CD14-positive monocyte (primary cell): Measurements from ENCODE around the gene FOXJ1. TPM values are rescaled to one million over a fixed set of nuclear protein-coding genes. Genes with fewer than 3 reads are reported as not detected.

Experiments
- DNase-seq, 3 donors: peaks; one replicate each; pipeline ENCODE4 v3.0.0-alpha.2; 2011 to 2022
- H2AFZ ChIP-seq: 2 replicates; pipeline ENCODE4 v1.6.0; 2012; ENCODE audit warnings: mild to moderate bottlenecking, low read depth, low read length, inconsistent platforms; ENCODE audit not compliant: insufficient read depth, poor library complexity, severe bottlenecking
- H3K27ac ChIP-seq, 2 donors: 1 replicate in 1 of 2; 2 replicates in 1 of 2; pipeline ENCODE4 v1.5.1; 2012 to 2013; ENCODE audit warnings: low read length in 2 of 2, control low read depth in 1 of 2, inconsistent platforms in 1 of 2, low read depth in 1 of 2, mild to moderate bottlenecking in 1 of 2
- H3K27me3 ChIP-seq, 2 donors: one replicate each; pipeline versions ENCODE4 v1.6.0 to v1.6.1; 2011 to 2013; ENCODE audit warnings: low read length in 2 of 2; ENCODE audit not compliant: control insufficient read depth in 2 of 2, insufficient read depth in 2 of 2
- H3K36me3 ChIP-seq, 2 donors: replicated peaks in 1 of 2; 1 replicate in 1 of 2; 2 replicates in 1 of 2; pipeline versions ENCODE4 v1.5.1 to v1.6.1; 2012 to 2013; ENCODE audit warnings: low read length in 2 of 2, control low read depth in 1 of 2, inconsistent platforms in 1 of 2, mild to moderate bottlenecking in 1 of 2; ENCODE audit not compliant: insufficient read depth in 2 of 2, control insufficient read depth in 1 of 2
- H3K4me1 ChIP-seq, 2 donors: 1 replicate in 1 of 2; 2 replicates in 1 of 2; pipeline versions ENCODE4 v1.5.1 to v1.6.1; 2012 to 2013; ENCODE audit warnings: low read length in 2 of 2, control low read depth in 1 of 2, inconsistent platforms in 1 of 2, mild to moderate bottlenecking in 1 of 2, moderate library complexity in 1 of 2; ENCODE audit not compliant: insufficient read depth in 2 of 2, control insufficient read depth in 1 of 2
- H3K4me2 ChIP-seq: replicated peaks from 2 replicates; pipeline ENCODE3; 2012; ENCODE audit warnings: low read length, moderate library complexity, mild to moderate bottlenecking; ENCODE audit not compliant: poor library complexity, severe bottlenecking; ENCODE audit errors: extremely low read depth
- H3K4me3 ChIP-seq, 3 experiments: fragments of 200-600 bp in 1 of 3; sonication (generic) in 1 of 3; replicated peaks in 1 of 3; 1 replicate in 2 of 3; 2 replicates in 1 of 3; pipeline ENCODE4 v1.5.1; 2011 to 2013; ENCODE audit warnings: low read length in 3 of 3, mild to moderate bottlenecking in 3 of 3, control low read depth in 2 of 3, low read depth in 2 of 3, inconsistent platforms in 1 of 3, moderate library complexity in 1 of 3
- H3K79me2 ChIP-seq: 2 replicates; pipeline ENCODE4 v1.6.0; 2012; ENCODE audit warnings: mild to moderate bottlenecking, control low read depth, inconsistent platforms, low read length, moderate library complexity; ENCODE audit not compliant: insufficient read depth
- H3K9ac ChIP-seq: 2 replicates; pipeline ENCODE4 v1.6.0; 2017; ENCODE audit warnings: low read length, mild to moderate bottlenecking; ENCODE audit not compliant: insufficient read depth, poor library complexity, severe bottlenecking
- H3K9me3 ChIP-seq, 2 donors: replicated peaks in 1 of 2; 1 replicate in 1 of 2; 2 replicates in 1 of 2; pipeline versions ENCODE4 v1.5.1 to v1.6.1; 2012 to 2013; ENCODE audit warnings: low read length in 2 of 2, control low read depth in 1 of 2; ENCODE audit not compliant: control insufficient read depth in 1 of 2, insufficient read depth in 1 of 2
- H4K20me1 ChIP-seq: 2 replicates; pipeline ENCODE4 v1.6.0; 2012; ENCODE audit warnings: mild to moderate bottlenecking, low read length, control low read depth, moderate library complexity; ENCODE audit not compliant: insufficient read depth
- H3K27ac Mint-ChIP-seq, 7 donors: one replicate each; pipeline ENCODE4 v1.8.0; 2020; ENCODE audit warnings: mild to moderate bottlenecking in 7 of 7, mixed read lengths in 7 of 7, moderate library complexity in 6 of 7, inconsistent platforms in 2 of 7
- H3K27me3 Mint-ChIP-seq, 3 donors: one replicate each; pipeline ENCODE4 v1.8.0; 2021 to 2022; ENCODE audit warnings: low read depth in 3 of 3, mild to moderate bottlenecking in 3 of 3, mixed read lengths in 3 of 3, moderate library complexity in 3 of 3, inconsistent platforms in 1 of 3
- H3K36me3 Mint-ChIP-seq, 2 donors: one replicate each; pipeline ENCODE4 v1.8.0; 2020; ENCODE audit warnings: mixed read lengths in 2 of 2, inconsistent platforms in 1 of 2, mild to moderate bottlenecking in 1 of 2
- H3K4me1 Mint-ChIP-seq: one replicate; pipeline ENCODE4 v1.8.0; 2020; ENCODE audit warnings: mild to moderate bottlenecking, mixed read lengths
- H3K4me3 Mint-ChIP-seq, 2 donors: one replicate each; pipeline ENCODE4 v1.8.0; 2020; ENCODE audit warnings: mild to moderate bottlenecking in 2 of 2, mixed read lengths in 2 of 2, moderate library complexity in 1 of 2
- H3K9me3 Mint-ChIP-seq, 7 donors: one replicate each; pipeline ENCODE4 v1.8.0; 2020 to 2022; ENCODE audit warnings: mixed read lengths in 7 of 7, mild to moderate bottlenecking in 6 of 7, moderate library complexity in 6 of 7, inconsistent platforms in 2 of 7
- WGBS: methylation state at CpG from one replicate; pipeline ENCODE4 v1.1.5; 2013; ENCODE audit warnings: missing lambda C conversion rate; ENCODE audit not compliant: insufficient coverage; 5-methylcytosine and 5-hydroxymethylcytosine counted together
- intact Hi-C, 2 donors: fragments of 100-400 bp; cut with micrococcal nuclease; formaldehyde crosslinking; loops; one replicate each; pipeline versions ENCODE4 v1.15.0 to v1.15.1; 2023
- polyA plus RNA-seq, 3 donors: library from polyadenylated mRNA; depleted of rRNA in 1 of 3; unstranded in 2 of 3; stranded (reverse) in 1 of 3; fragments of 300-500 nt in 2 of 3; fragments of >200 nt in 1 of 3; fragmentation: Illumina TruSeq in 2 of 3; gene quantifications; 1 replicate in 2 of 3; 2 replicates in 1 of 3; pipeline ENCODE4 v1.2.3, GENCODE V29; 2012 to 2021
- TF ChIP-seq, protein P1 (sequence below): fragments of 200-600 bp; IDR thresholded peaks from one replicate; pipeline ENCODE4 v1.8.0; 2022; ENCODE audit warnings: antibody characterized with exemption, mild to moderate bottlenecking

The FOXJ1 gene
- polyA plus RNA-seq, 3 donors, result not detected

DNA sequence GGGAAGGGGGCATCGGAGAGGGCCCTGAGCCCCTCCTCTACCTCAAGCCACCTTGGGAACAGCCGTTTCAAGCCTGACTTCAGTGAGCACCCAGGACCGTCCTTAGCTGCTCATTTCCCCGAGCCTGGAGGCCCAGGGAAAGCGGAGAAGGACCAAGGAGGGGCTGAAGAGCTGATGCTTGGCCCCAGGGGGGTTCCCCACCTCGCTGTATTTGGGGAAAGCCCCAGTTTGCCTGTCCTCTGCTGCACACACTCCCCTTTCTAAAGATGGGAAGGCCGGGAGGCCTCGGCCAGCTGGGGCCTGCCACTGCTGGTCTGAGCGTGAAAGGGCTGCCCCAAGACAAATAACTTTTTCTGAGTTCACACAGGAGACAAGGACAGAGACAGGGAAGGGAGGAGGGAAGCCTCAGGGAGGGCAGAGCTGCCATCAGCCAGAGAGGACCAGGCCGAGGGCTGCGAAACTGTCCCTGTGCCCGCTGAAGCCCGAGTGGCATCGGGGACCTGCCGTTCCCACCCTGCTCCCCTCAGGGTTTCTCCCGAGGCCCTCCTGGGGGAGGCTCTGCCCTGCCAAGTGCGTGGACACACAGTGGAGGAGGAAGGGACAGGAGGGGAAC, 50.4 kb downstream of the FOXJ1 start:
- Mint-ChIP-seq H3K27me3 (peaks cover 0 to 2% (median 1%) of the 10 kb centered on the region in 3 donors), H3K9me3 (no peaks in the 10 kb centered on the region), H3K27ac (peak overlapping the region in 1 of 7 donors; percentile 54), H3K36me3 (peaks cover 82 to 99% of the 10 kb centered on the region in 2 donors), H3K4me1 (peaks cover 2% of the 10 kb centered on the region), H3K4me3 (no peak overlapping the region)
- no peaks in the 10 kb centered on the region for H4K20me1 ChIP-seq
- TF ChIP-seq, protein P1, sequence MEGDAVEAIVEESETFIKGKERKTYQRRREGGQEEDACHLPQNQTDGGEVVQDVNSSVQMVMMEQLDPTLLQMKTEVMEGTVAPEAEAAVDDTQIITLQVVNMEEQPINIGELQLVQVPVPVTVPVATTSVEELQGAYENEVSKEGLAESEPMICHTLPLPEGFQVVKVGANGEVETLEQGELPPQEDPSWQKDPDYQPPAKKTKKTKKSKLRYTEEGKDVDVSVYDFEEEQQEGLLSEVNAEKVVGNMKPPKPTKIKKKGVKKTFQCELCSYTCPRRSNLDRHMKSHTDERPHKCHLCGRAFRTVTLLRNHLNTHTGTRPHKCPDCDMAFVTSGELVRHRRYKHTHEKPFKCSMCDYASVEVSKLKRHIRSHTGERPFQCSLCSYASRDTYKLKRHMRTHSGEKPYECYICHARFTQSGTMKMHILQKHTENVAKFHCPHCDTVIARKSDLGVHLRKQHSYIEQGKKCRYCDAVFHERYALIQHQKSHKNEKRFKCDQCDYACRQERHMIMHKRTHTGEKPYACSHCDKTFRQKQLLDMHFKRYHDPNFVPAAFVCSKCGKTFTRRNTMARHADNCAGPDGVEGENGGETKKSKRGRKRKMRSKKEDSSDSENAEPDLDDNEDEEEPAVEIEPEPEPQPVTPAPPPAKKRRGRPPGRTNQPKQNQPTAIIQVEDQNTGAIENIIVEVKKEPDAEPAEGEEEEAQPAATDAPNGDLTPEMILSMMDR, result no peak
- WGBS, result 93% methylated on average over 4 of the region's 17 CpGs
- peaks cover 98 to 100% of the 10 kb centered on the region in 2 donors for H3K36me3 ChIP-seq
- H3K9ac ChIP-seq, result no peak overlapping the region
- H3K27ac ChIP-seq, result no peak overlapping the region
- no peak overlapping the region for H2AFZ ChIP-seq
- H3K79me2 ChIP-seq, result no peaks in the 10 kb centered on the region
- H3K9me3 ChIP-seq, result no peaks in the 10 kb centered on the region
- no peak overlapping the region for H3K4me3 ChIP-seq
- no peak overlapping the region for H3K4me2 ChIP-seq
- no peaks in the 10 kb centered on the region for H3K27me3 ChIP-seq
- no peak for DNase-seq
- no peaks in the 10 kb centered on the region for H3K4me1 ChIP-seq
- intact Hi-C loops, result no loop called here

DNA sequence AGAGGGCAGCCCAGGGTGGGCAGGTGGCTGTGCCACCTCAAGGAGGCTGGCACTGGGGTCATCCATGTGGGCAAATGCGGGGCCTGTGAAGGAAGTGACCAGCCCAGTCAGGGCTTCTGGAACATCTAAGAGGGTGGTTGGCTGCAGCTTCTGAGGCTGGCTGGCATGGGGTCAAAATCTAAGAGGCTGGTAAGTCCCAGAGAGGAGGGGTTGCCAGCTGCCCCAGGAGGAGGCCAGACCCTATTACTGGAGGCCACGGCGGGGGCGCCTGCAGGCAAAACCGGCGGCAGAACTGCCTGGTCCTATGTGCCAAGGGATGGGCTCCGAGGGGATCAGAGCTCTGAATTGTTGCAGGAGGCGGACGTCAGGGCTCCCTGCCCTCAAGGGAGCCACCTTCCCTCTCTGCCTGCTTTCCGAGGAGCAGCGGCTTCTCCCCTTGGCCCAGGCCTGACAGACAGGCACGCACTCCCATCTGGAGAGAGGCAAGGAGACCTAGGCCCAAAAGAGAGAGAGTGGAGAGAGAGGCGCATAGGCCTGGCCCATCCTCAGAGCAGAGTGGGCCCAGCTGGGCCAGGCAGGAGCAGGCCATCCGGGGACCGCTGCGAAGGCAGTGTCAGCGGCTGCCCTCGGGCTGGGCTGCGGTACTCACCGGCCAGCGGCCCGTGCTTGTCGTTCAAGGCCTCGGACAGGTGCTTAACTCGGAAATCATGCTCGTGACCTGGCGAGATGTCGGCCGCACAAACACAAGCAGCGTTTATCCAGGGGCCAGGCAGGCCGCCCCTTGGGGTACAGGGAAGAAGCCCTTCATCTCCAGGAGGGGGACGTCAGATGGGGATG, 51.1 kb downstream of the FOXJ1 start:
- H3K27me3 Mint-ChIP-seq, result peaks cover 0 to 2% (median 1%) of the 10 kb centered on the region in 3 donors
- Histone ChIP-seq H3K79me2 (no peaks in the 10 kb centered on the region), H3K36me3 (peaks cover 98 to 100% of the 10 kb centered on the region in 2 donors), H3K4me1 (no peaks in the 10 kb centered on the region), H3K27me3 (no peaks in the 10 kb centered on the region), H2AFZ (no peak overlapping the region), H3K4me3 (no peak overlapping the region), H3K27ac (no peak overlapping the region), H4K20me1 (no peaks in the 10 kb centered on the region), H3K4me2 (no peak overlapping the region), H3K9me3 (no peaks in the 10 kb centered on the region), H3K9ac (no peak overlapping the region)
- intact Hi-C loops, result no loop called here
- 97% methylated on average over 24 of the region's 32 CpGs for WGBS
- DNase-seq, result peak in 1 of 3 donors; percentile 2
- H3K4me3 Mint-ChIP-seq, result no peak overlapping the region
- TF ChIP-seq, protein P1, result no peak
- peaks cover 87 to 99% of the 10 kb centered on the region in 2 donors for H3K36me3 Mint-ChIP-seq
- peaks cover 2% of the 10 kb centered on the region for H3K4me1 Mint-ChIP-seq
- H3K9me3 Mint-ChIP-seq, result no peaks in the 10 kb centered on the region
- H3K27ac Mint-ChIP-seq, result no peak overlapping the region
